ENCODE results near the gene ADAMTSL3.

DNA sequence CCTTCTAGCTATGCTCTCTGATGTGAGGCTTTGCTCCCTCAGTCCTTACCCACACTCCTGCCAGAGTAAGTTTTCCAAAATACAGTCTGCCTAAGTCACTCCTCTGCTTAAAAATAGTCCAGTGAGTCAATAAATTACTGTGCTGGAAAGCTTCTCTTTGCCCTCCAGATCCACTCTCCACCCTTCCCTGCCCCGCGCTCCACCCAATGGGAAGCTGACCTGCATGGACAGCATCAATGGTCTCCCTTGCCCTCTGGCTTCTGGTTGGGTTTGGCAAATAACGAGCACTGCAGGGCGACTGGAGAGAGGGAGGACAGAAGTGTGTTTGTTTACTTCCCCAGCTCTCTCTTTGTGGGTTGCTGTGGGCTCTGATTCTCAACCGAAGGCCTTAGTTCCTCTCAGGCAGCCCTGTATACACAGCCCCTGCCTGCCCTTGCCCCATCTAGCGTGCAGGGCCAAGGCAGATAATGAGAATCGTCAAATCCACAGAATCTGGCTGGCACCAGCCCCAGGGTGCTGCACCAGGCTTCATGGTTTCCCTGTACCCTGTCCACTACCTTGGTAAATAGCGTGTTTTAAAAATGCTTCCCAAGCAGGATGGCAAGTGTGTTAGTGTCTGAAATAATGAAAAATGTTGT is 110.4 kb downstream of the ADAMTSL3 start:
- TF ChIP-seq TAF1 (IDR thresholded peaks at IDR 0.05; ENCODE audit: low read depth) (no peak), YY1 (IDR thresholded peaks at IDR 0.05; ENCODE audit: low read depth) (no peak), CREB1 (IDR thresholded peaks at IDR 0.05; ENCODE audit: low read depth) (no peak), CEBPB (IDR thresholded peaks at IDR 0.05) (no peak), NFIC (IDR thresholded peaks at IDR 0.05) (no peak), RAD21 (IDR thresholded peaks at IDR 0.05; ENCODE audit: low read depth) (no peak), TCF12 (IDR thresholded peaks at IDR 0.05; ENCODE audit: low read depth) (no peak), EGR1 (IDR thresholded peaks at IDR 0.05) (no peak), EP300 (IDR thresholded peaks at IDR 0.05; ENCODE audit: borderline replicate concordance) (no peak), FOXM1 (IDR thresholded peaks at IDR 0.05; ENCODE audit: borderline replicate concordance, low read depth) (no peak), ZBTB7A (IDR thresholded peaks at IDR 0.05; ENCODE audit: low read depth) (no peak), TEAD4 (IDR thresholded peaks at IDR 0.05) (no peak)
- TF ChIP-seq, protein P1, sequence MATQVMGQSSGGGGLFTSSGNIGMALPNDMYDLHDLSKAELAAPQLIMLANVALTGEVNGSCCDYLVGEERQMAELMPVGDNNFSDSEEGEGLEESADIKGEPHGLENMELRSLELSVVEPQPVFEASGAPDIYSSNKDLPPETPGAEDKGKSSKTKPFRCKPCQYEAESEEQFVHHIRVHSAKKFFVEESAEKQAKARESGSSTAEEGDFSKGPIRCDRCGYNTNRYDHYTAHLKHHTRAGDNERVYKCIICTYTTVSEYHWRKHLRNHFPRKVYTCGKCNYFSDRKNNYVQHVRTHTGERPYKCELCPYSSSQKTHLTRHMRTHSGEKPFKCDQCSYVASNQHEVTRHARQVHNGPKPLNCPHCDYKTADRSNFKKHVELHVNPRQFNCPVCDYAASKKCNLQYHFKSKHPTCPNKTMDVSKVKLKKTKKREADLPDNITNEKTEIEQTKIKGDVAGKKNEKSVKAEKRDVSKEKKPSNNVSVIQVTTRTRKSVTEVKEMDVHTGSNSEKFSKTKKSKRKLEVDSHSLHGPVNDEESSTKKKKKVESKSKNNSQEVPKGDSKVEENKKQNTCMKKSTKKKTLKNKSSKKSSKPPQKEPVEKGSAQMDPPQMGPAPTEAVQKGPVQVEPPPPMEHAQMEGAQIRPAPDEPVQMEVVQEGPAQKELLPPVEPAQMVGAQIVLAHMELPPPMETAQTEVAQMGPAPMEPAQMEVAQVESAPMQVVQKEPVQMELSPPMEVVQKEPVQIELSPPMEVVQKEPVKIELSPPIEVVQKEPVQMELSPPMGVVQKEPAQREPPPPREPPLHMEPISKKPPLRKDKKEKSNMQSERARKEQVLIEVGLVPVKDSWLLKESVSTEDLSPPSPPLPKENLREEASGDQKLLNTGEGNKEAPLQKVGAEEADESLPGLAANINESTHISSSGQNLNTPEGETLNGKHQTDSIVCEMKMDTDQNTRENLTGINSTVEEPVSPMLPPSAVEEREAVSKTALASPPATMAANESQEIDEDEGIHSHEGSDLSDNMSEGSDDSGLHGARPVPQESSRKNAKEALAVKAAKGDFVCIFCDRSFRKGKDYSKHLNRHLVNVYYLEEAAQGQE (IDR thresholded peaks at IDR 0.05; ENCODE audit: low read depth) = no peak
- TF ChIP-seq, protein P2, sequence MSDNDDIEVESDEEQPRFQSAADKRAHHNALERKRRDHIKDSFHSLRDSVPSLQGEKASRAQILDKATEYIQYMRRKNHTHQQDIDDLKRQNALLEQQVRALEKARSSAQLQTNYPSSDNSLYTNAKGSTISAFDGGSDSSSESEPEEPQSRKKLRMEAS (IDR thresholded peaks at IDR 0.05) = no peak
